ENCODE measurements around the gene SLC12A2. TPM values are rescaled to one million over a fixed set of nuclear protein-coding genes. Genes with fewer than 3 reads are reported as not detected.

Gene SLC12A2
- total and polyA plus RNA-seq, 9 of the 15 experiments (the other 6 are each of a cell fraction or from before 2014, with no cell fraction given), result 5.1 to 20.3 (median 12.6) TPM

DNA sequence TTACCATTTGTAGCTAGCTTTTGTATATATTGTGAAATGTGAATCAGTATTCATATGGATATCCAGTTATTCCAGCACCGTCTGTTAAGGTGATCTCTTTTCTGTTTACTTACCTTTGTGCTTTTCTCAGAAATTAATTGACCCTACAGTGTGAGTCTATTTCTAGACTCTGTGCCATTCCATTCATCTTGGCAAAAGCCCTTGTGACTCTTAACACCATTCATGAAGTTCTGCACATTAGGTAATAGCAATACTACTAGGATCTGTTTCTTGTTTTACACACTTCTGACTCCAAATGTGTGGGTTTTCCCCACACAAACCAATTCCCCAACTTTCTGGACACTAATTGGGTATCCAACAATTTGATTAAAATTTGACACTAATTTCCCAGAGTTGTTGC lies 40.4 kb downstream of the SLC12A2 start (continued):
- TF ChIP-seq, protein P1, sequence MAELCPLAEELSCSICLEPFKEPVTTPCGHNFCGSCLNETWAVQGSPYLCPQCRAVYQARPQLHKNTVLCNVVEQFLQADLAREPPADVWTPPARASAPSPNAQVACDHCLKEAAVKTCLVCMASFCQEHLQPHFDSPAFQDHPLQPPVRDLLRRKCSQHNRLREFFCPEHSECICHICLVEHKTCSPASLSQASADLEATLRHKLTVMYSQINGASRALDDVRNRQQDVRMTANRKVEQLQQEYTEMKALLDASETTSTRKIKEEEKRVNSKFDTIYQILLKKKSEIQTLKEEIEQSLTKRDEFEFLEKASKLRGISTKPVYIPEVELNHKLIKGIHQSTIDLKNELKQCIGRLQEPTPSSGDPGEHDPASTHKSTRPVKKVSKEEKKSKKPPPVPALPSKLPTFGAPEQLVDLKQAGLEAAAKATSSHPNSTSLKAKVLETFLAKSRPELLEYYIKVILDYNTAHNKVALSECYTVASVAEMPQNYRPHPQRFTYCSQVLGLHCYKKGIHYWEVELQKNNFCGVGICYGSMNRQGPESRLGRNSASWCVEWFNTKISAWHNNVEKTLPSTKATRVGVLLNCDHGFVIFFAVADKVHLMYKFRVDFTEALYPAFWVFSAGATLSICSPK (IDR thresholded peaks at IDR 0.05; ENCODE audit: borderline replicate concordance), result no peak

GRCh38 chr5:128126241-128126640 lies 42.7 kb downstream of the SLC12A2 start:
- DNase-seq (ENCODE audit: extremely low read depth in 1 of 4, low spot score in 3 of 4), result no peak
- in situ Hi-C loops (cut with MboI), result no loop called here
- TF ChIP-seq NFE2L1 (tag; IDR thresholded peaks at IDR 0.05; ENCODE audit: borderline replicate concordance, low read depth) (no peak), ESRRB (CRISPR knock-in tag; IDR thresholded peaks at IDR 0.05; ENCODE audit: borderline replicate concordance) (no peak), GATA2 (CRISPR knock-in tag; IDR thresholded peaks at IDR 0.05) (no peak), BRD4 (IDR thresholded peaks at IDR 0.05) (no peak), PTTG1 (tag; IDR thresholded peaks at IDR 0.05; ENCODE audit: low read depth) (no peak), BMI1 (IDR thresholded peaks at IDR 0.05; ENCODE audit: low read length) (no peak), ZNF165 (CRISPR knock-in tag; IDR thresholded peaks at IDR 0.05; ENCODE audit: borderline replicate concordance) (no peak), DPF2 (IDR thresholded peaks at IDR 0.05) (no peak), EWSR1 (IDR thresholded peaks at IDR 0.05; ENCODE audit: borderline replicate concordance, low read depth, partially characterized antibody) (no peak), ZNF445 (CRISPR knock-in tag; IDR thresholded peaks at IDR 0.05; ENCODE audit: low read depth) (no peak), PRPF4 (IDR thresholded peaks at IDR 0.05; ENCODE audit: insufficient read depth, low read depth, low read length, poor library complexity, severe bottlenecking) (no peak)
- TF ChIP-seq, protein P2, sequence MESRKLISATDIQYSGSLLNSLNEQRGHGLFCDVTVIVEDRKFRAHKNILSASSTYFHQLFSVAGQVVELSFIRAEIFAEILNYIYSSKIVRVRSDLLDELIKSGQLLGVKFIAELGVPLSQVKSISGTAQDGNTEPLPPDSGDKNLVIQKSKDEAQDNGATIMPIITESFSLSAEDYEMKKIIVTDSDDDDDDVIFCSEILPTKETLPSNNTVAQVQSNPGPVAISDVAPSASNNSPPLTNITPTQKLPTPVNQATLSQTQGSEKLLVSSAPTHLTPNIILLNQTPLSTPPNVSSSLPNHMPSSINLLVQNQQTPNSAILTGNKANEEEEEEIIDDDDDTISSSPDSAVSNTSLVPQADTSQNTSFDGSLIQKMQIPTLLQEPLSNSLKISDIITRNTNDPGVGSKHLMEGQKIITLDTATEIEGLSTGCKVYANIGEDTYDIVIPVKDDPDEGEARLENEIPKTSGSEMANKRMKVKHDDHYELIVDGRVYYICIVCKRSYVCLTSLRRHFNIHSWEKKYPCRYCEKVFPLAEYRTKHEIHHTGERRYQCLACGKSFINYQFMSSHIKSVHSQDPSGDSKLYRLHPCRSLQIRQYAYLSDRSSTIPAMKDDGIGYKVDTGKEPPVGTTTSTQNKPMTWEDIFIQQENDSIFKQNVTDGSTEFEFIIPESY (CRISPR knock-in tag; IDR thresholded peaks at IDR 0.05), result no peak
- TF ChIP-seq, protein P3, sequence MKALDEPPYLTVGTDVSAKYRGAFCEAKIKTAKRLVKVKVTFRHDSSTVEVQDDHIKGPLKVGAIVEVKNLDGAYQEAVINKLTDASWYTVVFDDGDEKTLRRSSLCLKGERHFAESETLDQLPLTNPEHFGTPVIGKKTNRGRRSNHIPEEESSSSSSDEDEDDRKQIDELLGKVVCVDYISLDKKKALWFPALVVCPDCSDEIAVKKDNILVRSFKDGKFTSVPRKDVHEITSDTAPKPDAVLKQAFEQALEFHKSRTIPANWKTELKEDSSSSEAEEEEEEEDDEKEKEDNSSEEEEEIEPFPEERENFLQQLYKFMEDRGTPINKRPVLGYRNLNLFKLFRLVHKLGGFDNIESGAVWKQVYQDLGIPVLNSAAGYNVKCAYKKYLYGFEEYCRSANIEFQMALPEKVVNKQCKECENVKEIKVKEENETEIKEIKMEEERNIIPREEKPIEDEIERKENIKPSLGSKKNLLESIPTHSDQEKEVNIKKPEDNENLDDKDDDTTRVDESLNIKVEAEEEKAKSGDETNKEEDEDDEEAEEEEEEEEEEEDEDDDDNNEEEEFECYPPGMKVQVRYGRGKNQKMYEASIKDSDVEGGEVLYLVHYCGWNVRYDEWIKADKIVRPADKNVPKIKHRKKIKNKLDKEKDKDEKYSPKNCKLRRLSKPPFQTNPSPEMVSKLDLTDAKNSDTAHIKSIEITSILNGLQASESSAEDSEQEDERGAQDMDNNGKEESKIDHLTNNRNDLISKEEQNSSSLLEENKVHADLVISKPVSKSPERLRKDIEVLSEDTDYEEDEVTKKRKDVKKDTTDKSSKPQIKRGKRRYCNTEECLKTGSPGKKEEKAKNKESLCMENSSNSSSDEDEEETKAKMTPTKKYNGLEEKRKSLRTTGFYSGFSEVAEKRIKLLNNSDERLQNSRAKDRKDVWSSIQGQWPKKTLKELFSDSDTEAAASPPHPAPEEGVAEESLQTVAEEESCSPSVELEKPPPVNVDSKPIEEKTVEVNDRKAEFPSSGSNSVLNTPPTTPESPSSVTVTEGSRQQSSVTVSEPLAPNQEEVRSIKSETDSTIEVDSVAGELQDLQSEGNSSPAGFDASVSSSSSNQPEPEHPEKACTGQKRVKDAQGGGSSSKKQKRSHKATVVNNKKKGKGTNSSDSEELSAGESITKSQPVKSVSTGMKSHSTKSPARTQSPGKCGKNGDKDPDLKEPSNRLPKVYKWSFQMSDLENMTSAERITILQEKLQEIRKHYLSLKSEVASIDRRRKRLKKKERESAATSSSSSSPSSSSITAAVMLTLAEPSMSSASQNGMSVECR (CRISPR knock-in tag; IDR thresholded peaks at IDR 0.05), result no peak

More at GRCh38 chr5:128126241-128126640, 42.7 kb downstream of the SLC12A2 start:
- WGBS (ENCODE audit: insufficient coverage, low coverage, missing lambda C conversion rate), result 33% methylated on average over 2 of the region's 2 CpGs
- H3K27ac ChIP-seq (ENCODE audit: extremely low read depth, low read depth, low read length), result no peak overlapping the region
- H3K9me1 ChIP-seq (ENCODE audit: control insufficient read depth, insufficient read depth, low read length), result no peaks in the 10 kb centered on the region
- H3K27me3 ChIP-seq (ENCODE audit: control insufficient read depth in 2 of 2, insufficient read depth in 2 of 2, low read length in 2 of 2), result no peaks in the 10 kb centered on the region
- intact Hi-C loops (cut with micrococcal nuclease), result no loop called here
- H3K9me3 ChIP-seq (replicated peaks; ENCODE audit: control insufficient read depth, insufficient read depth, low read depth, low read length), result no peaks in the 10 kb centered on the region
- no TSS peak for BruUV-seq (replicated peaks)
- no peaks in the 10 kb centered on the region for H3K79me2 ChIP-seq (ENCODE audit: control insufficient read depth, insufficient read depth, low read length)
- no peak overlapping the region for H2AFZ ChIP-seq (ENCODE audit: low read depth, low read length)
- H3K4me1 ChIP-seq (replicated peaks in 1 of 2; ENCODE audit: control insufficient read depth in 2 of 2, insufficient read depth in 2 of 2, low read length in 2 of 2), result no peaks in the 10 kb centered on the region
- H3K36me3 ChIP-seq (ENCODE audit: control insufficient read depth, insufficient read depth, low read length), result peaks cover 4% of the 10 kb centered on the region; the same call in 1 of the 3 replicates
- POLR2A ChIA-PET, result interaction anchor here (0.5 kb wide), 1 partner anchor 85 kb away, joined by 5 read pairs; no protein-coding TSS in a partner anchor
- FAIRE-seq (no peak), ATAC-seq (no peak)
- H4K20me1 ChIP-seq (replicated peaks; ENCODE audit: control insufficient read depth, insufficient read depth, low read length), result no peaks in the 10 kb centered on the region
- no peak overlapping the region for H3K4me3 ChIP-seq
- H3K4me2 ChIP-seq (ENCODE audit: insufficient read depth, low read length), result no peak overlapping the region
- CTCF ChIA-PET (ENCODE audit: low intra/inter-chr PET ratio), result no interaction called here
- no peak overlapping the region for H3K9ac ChIP-seq (ENCODE audit: insufficient read depth in 1 of 2, low read depth in 2 of 2, low read length in 2 of 2)
